Ascending aorta (tissue), 2 donors: Measurements from ENCODE around the gene PLSCR1. TPM values are rescaled to one million over a fixed set of nuclear protein-coding genes. Genes with fewer than 3 reads are reported as not detected.

ENCODE experiments used
- DNase-seq, 2 donors: peaks; one replicate each; pipeline ENCODE4 v3.0.0-alpha.2; 2019; ENCODE audit warnings: low spot score in 2 of 2
- H3K27ac ChIP-seq, 2 donors: fragments of 200-600 bp; sonication (generic); one replicate each; pipeline ENCODE4 v1.5.1; 2016 to 2017; ENCODE audit warnings: mild to moderate bottlenecking in 1 of 2
- H3K27me3 ChIP-seq: fragments of 200-600 bp; sonication (generic); one replicate; pipeline ENCODE4 v1.5.1; 2017
- H3K36me3 ChIP-seq, 2 donors: fragments of 200-600 bp; sonication (generic); one replicate each; pipeline ENCODE4 v1.5.1; 2016
- H3K4me1 ChIP-seq, 2 donors: fragments of 200-600 bp; sonication (generic); one replicate each; pipeline ENCODE4 v1.5.1; 2016 to 2017; ENCODE audit warnings: mild to moderate bottlenecking in 1 of 2
- H3K4me3 ChIP-seq, 2 donors: fragments of 200-600 bp; sonication (generic); one replicate each; pipeline ENCODE4 v1.5.1; 2016 to 2017; ENCODE audit warnings: mild to moderate bottlenecking in 1 of 2
- H3K9me3 ChIP-seq, 2 donors: fragments of 200-600 bp; sonication (generic); one replicate each; pipeline ENCODE4 v1.5.1; 2016
- CTCF ChIP-seq, 3 experiments: fragments of 200-600 bp in 2 of 3; fragments of 450-650 bp in 1 of 3; sonication (generic) in 2 of 3; IDR thresholded peaks; one replicate each; pipeline ENCODE4 v1.5.1; 2016 to 2019; ENCODE audit warnings: antibody characterized with exemption in 3 of 3, mild to moderate bottlenecking in 1 of 3, moderate library complexity in 1 of 3
- intact Hi-C: fragments of 100-400 bp; cut with DNase I; formaldehyde crosslinking; loops from one replicate; pipeline ENCODE4 v1.15.1; 2023
- total RNA-seq: library from RNA; depleted of rRNA; stranded (reverse); fragments of >200 nt; gene quantifications from one replicate; pipeline ENCODE4 v1.1.0, GENCODE V29; 2016

Gene PLSCR1
- total RNA-seq, 1 donor from 2014 or later = 62.2 TPM

- H3K4me1 ChIP-seq = no peaks in the 10 kb centered on the region
- H3K27me3 ChIP-seq = no peaks in the 10 kb centered on the region
- no peak for DNase-seq
- no peaks in the 10 kb centered on the region for H3K9me3 ChIP-seq
- no peaks in the 10 kb centered on the region for H3K36me3 ChIP-seq
- H3K27ac ChIP-seq = no peak overlapping the region
- no peak for TF ChIP-seq CTCF (IDR thresholded peaks at IDR 0.05)
- intact Hi-C loops = no loop called here
- no peak overlapping the region for H3K4me3 ChIP-seq
Measured at GRCh38 chr3:146473726-146474125, 70.7 kb downstream of the PLSCR1 start.

- TF ChIP-seq CTCF (IDR thresholded peaks at IDR 0.05) = no peak
- DNase-seq = no peak
- intact Hi-C loops = no loop called here
- H3K27me3 ChIP-seq = no peaks in the 10 kb centered on the region
- H3K4me3 ChIP-seq = no peak overlapping the region
- H3K4me1 ChIP-seq = no peaks in the 10 kb centered on the region
- H3K36me3 ChIP-seq = no peaks in the 10 kb centered on the region
- no peaks in the 10 kb centered on the region for H3K9me3 ChIP-seq
- H3K27ac ChIP-seq = no peak overlapping the region
Measured at GRCh38 chr3:146472611-146473010, 71.8 kb downstream of the PLSCR1 start.

GRCh38 chr3:146471012-146471411, 73.4 kb downstream of the PLSCR1 start:
- DNase-seq = no peak
- H3K27ac ChIP-seq = no peak overlapping the region
- no peaks in the 10 kb centered on the region for H3K4me1 ChIP-seq
- intact Hi-C loops = no loop called here
- H3K4me3 ChIP-seq = no peak overlapping the region
- no peaks in the 10 kb centered on the region for H3K27me3 ChIP-seq
- no peaks in the 10 kb centered on the region for H3K36me3 ChIP-seq
- no peaks in the 10 kb centered on the region for H3K9me3 ChIP-seq
- TF ChIP-seq CTCF (IDR thresholded peaks at IDR 0.05) = no peak

- no peak for TF ChIP-seq CTCF (IDR thresholded peaks at IDR 0.05)
- H3K27me3 ChIP-seq = no peaks in the 10 kb centered on the region
- DNase-seq = no peak
- intact Hi-C loops = no loop called here
- H3K9me3 ChIP-seq = no peaks in the 10 kb centered on the region
- no peaks in the 10 kb centered on the region for H3K36me3 ChIP-seq
- H3K4me1 ChIP-seq = no peaks in the 10 kb centered on the region
- no peak overlapping the region for H3K4me3 ChIP-seq
- H3K27ac ChIP-seq = no peak overlapping the region
Measured at GRCh38 chr3:146470425-146470990, 73.9 kb downstream of the PLSCR1 start.

- Histone ChIP-seq H3K4me1 (no peaks in the 10 kb centered on the region), H3K36me3 (no peaks in the 10 kb centered on the region), H3K27ac (peak within 1 kb of the TSS; percentile 53 to 73), H3K4me3 (peak within 1 kb of the TSS; percentile 69 to 72), H3K27me3 (no peaks in the 10 kb centered on the region), H3K9me3 (no peaks in the 10 kb centered on the region)
- DNase-seq = peak; percentile 17 to 82
- no peak for TF ChIP-seq CTCF (IDR thresholded peaks at IDR 0.05)
- intact Hi-C loops = loop anchor here (2.0 kb wide), 1 partner anchor 75 kb away; the partner anchor contains the start of gene PLSCR1
Measured at GRCh38 chr3:146469150-146470017, 75.0 kb downstream of the PLSCR1 start, which contains the start of gene PLSCR2. PLSCR2 (minus strand) TSS chr3:146469561; CDS start chr3:146459904, 9,657 bp downstream.
